K562 (cell line): Measurements from ENCODE around the gene TMEM59. TPM values are rescaled to one million over a fixed set of nuclear protein-coding genes. Genes with fewer than 3 reads are reported as not detected.

Source experiments
- ATAC-seq: fragments of 200-7000 bp; cut with Tn5 transposase; 3 replicates; pipeline ENCODE4 v1.9.1; 2020; ENCODE audit warnings: moderate library complexity
- BruUV-seq: library from RNA; stranded (reverse); fragments of 400-500 nt; replicated peaks from 2 replicates; lab custom pipeline; 2021; lab: Mats Ljungman, UMichigan
- CTCF ChIA-PET: fragments of 300-600 bp; formaldehyde crosslinking; extraction: SDS; loops from one replicate; lab custom pipeline; 2021; ENCODE audit warnings: low intra/inter-chr PET ratio; lab: Yijun Ruan, JAX
- POLR2A ChIA-PET: fragments of 300-600, 350-650 bp; sonication (Branson Sonifier 250); formaldehyde crosslinking; extraction: SDS; loops from one replicate; lab custom pipeline; 2021; ENCODE audit warnings: antibody characterized with exemption, inconsistent platforms; lab: Yijun Ruan, JAX
- DNase-seq, 4 experiments: peaks; one replicate each; pipeline versions ENCODE4 v3.0.0 to v3.0.0-alpha.2; 2011 to 2018; ENCODE audit warnings: low spot score in 3 of 4, mixed read lengths in 3 of 4; ENCODE audit errors: extremely low read depth in 1 of 4
- FAIRE-seq: peaks from 2 replicates; lab custom pipeline; 2011; peaks lifted over from hg19 to GRCh38; lab: Jason Lieb, UNC
- H2AFZ ChIP-seq: 2 replicates; pipeline ENCODE4 v1.6.0; 2011; ENCODE audit warnings: low read depth, low read length, control low read depth, inconsistent platforms
- H3K27ac ChIP-seq: fragments of 200-600 bp; 3 replicates; pipeline ENCODE4 v1.8.0; 2011; ENCODE audit warnings: low read depth, mild to moderate bottlenecking, control low read depth, inconsistent platforms, low read length, moderate library complexity, mixed read lengths; ENCODE audit errors: extremely low read depth
- H3K27me3 ChIP-seq, 2 experiments: fragments of 300-600 bp in 1 of 2; 2 replicates in 1 of 2; 3 replicates in 1 of 2; pipeline versions ENCODE4 v1.6.0 to v1.8.0; 2011; ENCODE audit warnings: inconsistent platforms in 2 of 2, low read length in 2 of 2, mild to moderate bottlenecking in 1 of 2, mixed read lengths in 1 of 2, moderate library complexity in 1 of 2; ENCODE audit not compliant: control insufficient read depth in 2 of 2, insufficient read depth in 2 of 2
- H3K36me3 ChIP-seq: fragments of 300-600 bp; 3 replicates; pipeline ENCODE4 v1.8.0; 2011; ENCODE audit warnings: mild to moderate bottlenecking, low read length, inconsistent platforms; ENCODE audit not compliant: control insufficient read depth, insufficient read depth
- H3K4me1 ChIP-seq, 2 experiments: fragments of 200-600 bp in 1 of 2; replicated peaks in 1 of 2; 2 replicates in 1 of 2; 3 replicates in 1 of 2; pipeline versions ENCODE4 v1.5.1 to v1.8.0; 2011; ENCODE audit warnings: inconsistent platforms in 2 of 2, low read length in 2 of 2, mild to moderate bottlenecking in 1 of 2, mixed read lengths in 1 of 2, moderate library complexity in 1 of 2; ENCODE audit not compliant: control insufficient read depth in 2 of 2, insufficient read depth in 2 of 2
- H3K4me2 ChIP-seq: 2 replicates; pipeline ENCODE4 v1.6.1; 2011; ENCODE audit warnings: low read length, control low read depth, inconsistent platforms, mixed read lengths; ENCODE audit not compliant: insufficient read depth
- H3K4me3 ChIP-seq: fragments of 200-600 bp; sonication (generic), shearing (Covaris generic); 2 replicates; pipeline ENCODE4 v1.5.1; 2016; ENCODE audit warnings: control low read depth, inconsistent platforms
- H3K79me2 ChIP-seq: fragments of 200-600 bp; 3 replicates; pipeline ENCODE4 v1.8.0; 2011; ENCODE audit warnings: low read length, inconsistent platforms; ENCODE audit not compliant: control insufficient read depth, insufficient read depth
- H3K9ac ChIP-seq, 2 experiments: 2 replicates each; pipeline versions ENCODE4 v1.6.0 to v1.6.1; 2011; ENCODE audit warnings: low read depth in 2 of 2, low read length in 2 of 2, control low read depth in 1 of 2, inconsistent platforms in 1 of 2, mild to moderate bottlenecking in 1 of 2, mixed read lengths in 1 of 2; ENCODE audit not compliant: insufficient read depth in 1 of 2
- H3K9me1 ChIP-seq: one replicate; pipeline ENCODE4 v1.6.0; 2011; ENCODE audit warnings: inconsistent platforms, mild to moderate bottlenecking, low read length, moderate library complexity; ENCODE audit not compliant: control insufficient read depth, insufficient read depth
- H3K9me3 ChIP-seq: replicated peaks from 2 replicates; pipeline ENCODE4 v1.5.1; 2011; ENCODE audit warnings: low read depth, low read length, inconsistent platforms; ENCODE audit not compliant: control insufficient read depth, insufficient read depth
- H4K20me1 ChIP-seq: replicated peaks from 2 replicates; pipeline ENCODE4 v1.6.1; 2011; ENCODE audit warnings: low read length, inconsistent platforms, mixed read lengths; ENCODE audit not compliant: control insufficient read depth, insufficient read depth
- AFF4 ChIP-seq: sonication (generic); formaldehyde crosslinking; IDR thresholded peaks from 2 replicates; pipeline ENCODE4 v1.8.0; 2023; ENCODE audit warnings: mild to moderate bottlenecking, missing genetic modification reagents
- ARNT ChIP-seq, 2 experiments: fragments of 450-650 bp; IDR thresholded peaks; 2 replicates each; pipeline ENCODE4 v1.6.1; 2016; ENCODE audit warnings: mild to moderate bottlenecking in 1 of 2
- BCOR ChIP-seq: fragments of 450-650 bp; IDR thresholded peaks from 2 replicates; pipeline ENCODE4 v1.6.1; 2016
- CCNT2 ChIP-seq: IDR thresholded peaks from 2 replicates; pipeline ENCODE4 v1.6.1; 2011; ENCODE audit warnings: borderline replicate concordance, low read depth, mild to moderate bottlenecking, moderate library complexity, mixed read lengths, low read length; ENCODE audit not compliant: insufficient read length; ENCODE audit errors: extremely low read depth
- ETV5 ChIP-seq: sonication (generic); formaldehyde crosslinking; IDR thresholded peaks from 2 replicates; pipeline ENCODE4 v1.4.0; 2020; ENCODE audit warnings: low read depth, mild to moderate bottlenecking, missing genetic modification reagents
- HEY1 ChIP-seq: fragments of 250-450 bp; sonication (Bioruptor Pico); IDR thresholded peaks from 2 replicates; pipeline ENCODE4 v1.5.0; 2020; ENCODE audit warnings: mild to moderate bottlenecking, moderate library complexity, borderline replicate concordance
- SIX5 ChIP-seq, 2 experiments: IDR thresholded peaks; 2 replicates each; pipeline ENCODE4 v1.6.1; 2011; ENCODE audit warnings: low read length in 2 of 2, borderline replicate concordance in 1 of 2, low read depth in 1 of 2, mild to moderate bottlenecking in 1 of 2, moderate library complexity in 1 of 2; ENCODE audit not compliant: insufficient read depth in 1 of 2
- WGBS: fragments of 100-300 bp; shearing (Covaris generic); methylation state at CpG from one replicate; pipeline ENCODE4 v1.1.6; 2016; ENCODE audit warnings: low coverage, mixed read lengths; ENCODE audit not compliant: insufficient coverage; ENCODE audit errors: missing lambda C conversion rate; 5-methylcytosine and 5-hydroxymethylcytosine counted together
- in situ Hi-C: fragments of 300-500 bp; cut with MboI; formaldehyde crosslinking; loops from 4 replicates; pipeline ENCODE4 v1.15.0; 2018; ENCODE audit warnings: inconsistent platforms, mixed read lengths
- intact Hi-C: fragments of 100-400 bp; cut with micrococcal nuclease; formaldehyde crosslinking; loops from 2 replicates; pipeline ENCODE4 v1.14.2; 2022
- polyA plus RNA-seq, 8 experiments: library from polyadenylated mRNA; depleted of rRNA in 4 of 8; stranded (reverse) in 5 of 8; unstranded in 3 of 8; fragments of >200 nt; fragmentation: Nextera tagmentation in 2 of 8; fragmentation: Illumina TruSeq in 1 of 8; extraction: Ambion mirVana in 2 of 8; extraction: Trizol in 1 of 8; gene quantifications; 2 replicates each; pipeline versions ENCODE4 v1.2.1 to v1.2.3, GENCODE V29; 2011 to 2014; ENCODE audit warnings: inconsistent platforms in 1 of 8, missing spikeins in 1 of 8
- total RNA-seq, 7 experiments: library from RNA; depleted of rRNA in 6 of 7; stranded (reverse); fragments of >200 nt in 6 of 7; fragmentation: Illumina TruSeq in 2 of 7; extraction: Trizol in 2 of 7; gene quantifications; 2 replicates each; pipeline versions ENCODE4 v1.2.1 to v1.2.3, GENCODE V29; 2011 to 2021; ENCODE audit warnings: low replicate concordance in 1 of 7

The TMEM59 gene
- total and polyA plus RNA-seq, 9 of the 15 experiments (the other 6 are each of a cell fraction or from before 2014, with no cell fraction given) = 93.1 to 316 (median 151) TPM

GRCh38 chr1:54069791-54070170 is 16.8 kb upstream of the TMEM59 start:
- in situ Hi-C loops (no loop called here), intact Hi-C loops (loop anchor here (1.0 to 10.0 kb wide), 2 partner anchors 420 to 725 kb away; no protein-coding TSS in a partner anchor)
- H3K27ac ChIP-seq = no peak overlapping the region
- ATAC-seq = peak; percentile 75
- ChIA-PET POLR2A (no interaction called here), CTCF (interaction anchor here (0.7 to 1.8 kb wide), 11 partner anchors 12 to 740 kb away, joined by 3 to 17 read pairs (median 4); no protein-coding TSS in a partner anchor)
- no peak for FAIRE-seq
- H3K36me3 ChIP-seq = peaks cover 8% of the 10 kb centered on the region; the same call in 1 of the 3 replicates
- no peak overlapping the region for H3K4me2 ChIP-seq
- H4K20me1 ChIP-seq = no peaks in the 10 kb centered on the region
- no peaks in the 10 kb centered on the region for H3K79me2 ChIP-seq
- H2AFZ ChIP-seq = no peak overlapping the region
- TF ChIP-seq CCNT2 = no peak
- no peak for TF ChIP-seq BCOR
- TF ChIP-seq ETV5 (CRISPR knock-in tag) = 0 out of 2 replicates have a peak, but pooled peaks have one; percentile 34
- no peak for TF ChIP-seq AFF4
- no peak for TF ChIP-seq HEY1 (CRISPR knock-in tag)
- no peak for TF ChIP-seq SIX5 (IDR thresholded peaks at IDR 0.05; ENCODE audit: borderline replicate concordance in 1 of 2, insufficient read depth in 1 of 2, low read depth in 1 of 2, low read length in 2 of 2)
- TF ChIP-seq ARNT (IDR thresholded peaks at IDR 0.05) = no peak
- TF ChIP-seq, all 486 proteins: peak for 1
- Histone ChIP-seq H3K4me1 (peaks cover 5 to 9% of the 10 kb centered on the region in 2 experiments; a peak in 2 of 5 replicates), H3K9me3 (peaks cover 4% of the 10 kb centered on the region; the same call in 1 of the 2 replicates), H3K9me1 (no peaks in the 10 kb centered on the region), H3K9ac (no peak overlapping the region), H3K4me3 (no peak overlapping the region), H3K27me3 (no peaks in the 10 kb centered on the region)
- no TSS peak for BruUV-seq
- WGBS = 8% methylated on average over 1 of the region's 1 CpG
- peak; percentile 22 to 26 (median 24) for DNase-seq
